SIG-M5 (cell line): ENCODE data around the gene MINDY4.

Source experiments
- DNase-seq: peaks from one replicate; lab custom pipeline; 2025; lab: John Stamatoyannopoulos, UW

The MINDY4 gene

GRCh38 chr7:30836991-30837390, 65.8 kb downstream of the MINDY4 start:
- no peak for DNase-seq

GRCh38 chr7:30837581-30837980, 66.4 kb downstream of the MINDY4 start:
- no peak for DNase-seq

GRCh38 chr7:30838008-30838407, 66.8 kb downstream of the MINDY4 start:
- no peak for DNase-seq

GRCh38 chr7:30840141-30841024, 69.2 kb downstream of the MINDY4 start:
- no peak for DNase-seq

- no peak for DNase-seq
These were observed 70.0 kb downstream of the MINDY4 start for GRCh38 chr7:30841025-30841735.

- DNase-seq, result no peak
These were observed 70.8 kb downstream of the MINDY4 start for GRCh38 chr7:30841801-30842541.

- no peak for DNase-seq
These were observed 71.6 kb downstream of the MINDY4 start for GRCh38 chr7:30842542-30843451.

- DNase-seq, result no peak
These were observed 72.7 kb downstream of the MINDY4 start for GRCh38 chr7:30843741-30844482.

- no peak for DNase-seq
These were observed 73.3 kb downstream of the MINDY4 start for GRCh38 chr7:30844483-30844874.

GRCh38 chr7:30844916-30845315, 73.7 kb downstream of the MINDY4 start:
- DNase-seq, result no peak

GRCh38 chr7:30845426-30846135, 74.4 kb downstream of the MINDY4 start:
- no peak for DNase-seq

GRCh38 chr7:30846378-30846777, 75.2 kb downstream of the MINDY4 start:
- DNase-seq, result no peak

GRCh38 chr7:30848121-30848855, 77.1 kb downstream of the MINDY4 start:
- DNase-seq, result no peak

- no peak for DNase-seq
These were observed 78.3 kb downstream of the MINDY4 start for GRCh38 chr7:30849565-30849964.

- DNase-seq, result no peak
These were observed 79.2 kb downstream of the MINDY4 start for GRCh38 chr7:30850426-30850825.

GRCh38 chr7:30851651-30852307, 80.6 kb downstream of the MINDY4 start:
- no peak for DNase-seq

GRCh38 chr7:30852308-30852684, 81.1 kb downstream of the MINDY4 start:
- no peak for DNase-seq

- no peak for DNase-seq
These were observed 81.6 kb downstream of the MINDY4 start for GRCh38 chr7:30852744-30853288.

GRCh38 chr7:30853576-30853975, 82.4 kb downstream of the MINDY4 start:
- no peak for DNase-seq
